Psoas muscle (tissue), 8 donors: ENCODE measurements around the gene SCD5. TPM values are rescaled to one million over a fixed set of nuclear protein-coding genes. Genes with fewer than 3 reads are reported as not detected.

Source experiments
- ATAC-seq, 4 donors: fragments of 200-7000 bp; cut with Tn5 transposase; one replicate each; pipeline ENCODE4 v1.9.1; 2020; ENCODE audit warnings: moderate library complexity in 3 of 4, mild to moderate bottlenecking in 2 of 4
- DNase-seq, 2 donors: peaks; one replicate each; pipeline ENCODE4 v3.0.0-alpha.2; 2020
- H3K27ac ChIP-seq: fragments of 200-600 bp; one replicate; pipeline ENCODE4 v1.8.0; 2022
- H3K27me3 ChIP-seq, 3 donors: fragments of 200-600 bp in 1 of 3; one replicate each; pipeline versions ENCODE4 v1.6.1 to v1.8.0; 2013 to 2022; ENCODE audit warnings: low read length in 2 of 3, mild to moderate bottlenecking in 2 of 3, moderate library complexity in 1 of 3; ENCODE audit not compliant: insufficient read depth in 3 of 3
- H3K36me3 ChIP-seq, 2 donors: fragments of 200-600 bp in 1 of 2; one replicate each; pipeline versions ENCODE4 v1.6.1 to v1.8.0; 2013 to 2022; ENCODE audit warnings: low read depth in 1 of 2, mild to moderate bottlenecking in 1 of 2, moderate library complexity in 1 of 2; ENCODE audit not compliant: insufficient read depth in 1 of 2
- H3K4me1 ChIP-seq: fragments of 200-600 bp; one replicate; pipeline ENCODE4 v1.8.0; 2022
- H3K4me3 ChIP-seq: fragments of 200-600 bp; one replicate; pipeline ENCODE4 v1.8.0; 2022; ENCODE audit warnings: mild to moderate bottlenecking
- H3K9me3 ChIP-seq: fragments of 200-600 bp; one replicate; pipeline ENCODE4 v1.8.0; 2022
- WGBS, 3 donors: extraction: QIAGEN DNeasy Blood & Tissue Kit; methylation state at CpG; one replicate each; pipeline versions ENCODE4 v1.1.6 to v1.1.7; 2013; 5-methylcytosine and 5-hydroxymethylcytosine counted together
- intact Hi-C, 2 donors: fragments of 100-400 bp; cut with DNase I; formaldehyde crosslinking; loops; one replicate each; pipeline versions ENCODE4 v1.11.0 to v1.14.2; 2022
- polyA plus RNA-seq, 3 donors: library from polyadenylated mRNA; stranded (reverse); fragments of 200-250 nt; gene quantifications; one replicate each; pipeline ENCODE4 v1.2.3, GENCODE V29; 2013
- total RNA-seq, 4 donors: library from RNA; stranded (reverse); fragmentation: NEBNext Ultra II Directional in 2 of 4; extraction: Animal tissue kit (Norgen Biotek cat#: 25700) in 2 of 4; gene quantifications; one replicate each; pipeline versions ENCODE4 v1.2.1 to v1.2.4, GENCODE V29; 2021 to 2023
- TF ChIP-seq, protein P1 (sequence below): fragments of 200-600 bp; IDR thresholded peaks from one replicate; pipeline ENCODE4 v1.8.0; 2022; ENCODE audit warnings: antibody characterized with exemption
- donor health status: healthy with polysubstance abuse.
- donor health status: DM: no; HTN: no; CAD: no; lungs with moderate emphysema.
- donor health status: Bipolar disorder and iron deficiency.
- donor health status: healthy.
- donor health status: DM: yes; HTN: yes; CAD: no.
- donor health status: DM: no; HTN: no; CAD: no.
- donor health status: DM: no; HTN: no; CAD: no.
- donor health status: DM: yes; HTN: yes; CAD: no.

Gene SCD5
- total and polyA plus RNA-seq, 7 donors, result 0.61 to 1.6 (median 0.74) TPM

- intact Hi-C loops, result loop anchor here in 1 of 2 donors (5.0 kb wide), 1 partner anchor 279 kb away; no protein-coding TSS in a partner anchor
- H3K27me3 ChIP-seq, result no peaks in the 10 kb centered on the region
- no peaks in the 10 kb centered on the region for H3K4me1 ChIP-seq
- DNase-seq (no peak), ATAC-seq (no peak)
- H3K9me3 ChIP-seq, result no peaks in the 10 kb centered on the region
- H3K36me3 ChIP-seq, result no peaks in the 10 kb centered on the region
- H3K27ac ChIP-seq, result no peak overlapping the region
- WGBS, 3 donors, result 87 to 97% (median 94%) methylated on average over 5 of the region's 5 CpGs
- TF ChIP-seq, protein P1, sequence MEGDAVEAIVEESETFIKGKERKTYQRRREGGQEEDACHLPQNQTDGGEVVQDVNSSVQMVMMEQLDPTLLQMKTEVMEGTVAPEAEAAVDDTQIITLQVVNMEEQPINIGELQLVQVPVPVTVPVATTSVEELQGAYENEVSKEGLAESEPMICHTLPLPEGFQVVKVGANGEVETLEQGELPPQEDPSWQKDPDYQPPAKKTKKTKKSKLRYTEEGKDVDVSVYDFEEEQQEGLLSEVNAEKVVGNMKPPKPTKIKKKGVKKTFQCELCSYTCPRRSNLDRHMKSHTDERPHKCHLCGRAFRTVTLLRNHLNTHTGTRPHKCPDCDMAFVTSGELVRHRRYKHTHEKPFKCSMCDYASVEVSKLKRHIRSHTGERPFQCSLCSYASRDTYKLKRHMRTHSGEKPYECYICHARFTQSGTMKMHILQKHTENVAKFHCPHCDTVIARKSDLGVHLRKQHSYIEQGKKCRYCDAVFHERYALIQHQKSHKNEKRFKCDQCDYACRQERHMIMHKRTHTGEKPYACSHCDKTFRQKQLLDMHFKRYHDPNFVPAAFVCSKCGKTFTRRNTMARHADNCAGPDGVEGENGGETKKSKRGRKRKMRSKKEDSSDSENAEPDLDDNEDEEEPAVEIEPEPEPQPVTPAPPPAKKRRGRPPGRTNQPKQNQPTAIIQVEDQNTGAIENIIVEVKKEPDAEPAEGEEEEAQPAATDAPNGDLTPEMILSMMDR, result no peak
- H3K4me3 ChIP-seq, result no peak overlapping the region
Measured at GRCh38 chr4:82741188-82741587, 57.4 kb downstream of the SCD5 start.

DNA sequence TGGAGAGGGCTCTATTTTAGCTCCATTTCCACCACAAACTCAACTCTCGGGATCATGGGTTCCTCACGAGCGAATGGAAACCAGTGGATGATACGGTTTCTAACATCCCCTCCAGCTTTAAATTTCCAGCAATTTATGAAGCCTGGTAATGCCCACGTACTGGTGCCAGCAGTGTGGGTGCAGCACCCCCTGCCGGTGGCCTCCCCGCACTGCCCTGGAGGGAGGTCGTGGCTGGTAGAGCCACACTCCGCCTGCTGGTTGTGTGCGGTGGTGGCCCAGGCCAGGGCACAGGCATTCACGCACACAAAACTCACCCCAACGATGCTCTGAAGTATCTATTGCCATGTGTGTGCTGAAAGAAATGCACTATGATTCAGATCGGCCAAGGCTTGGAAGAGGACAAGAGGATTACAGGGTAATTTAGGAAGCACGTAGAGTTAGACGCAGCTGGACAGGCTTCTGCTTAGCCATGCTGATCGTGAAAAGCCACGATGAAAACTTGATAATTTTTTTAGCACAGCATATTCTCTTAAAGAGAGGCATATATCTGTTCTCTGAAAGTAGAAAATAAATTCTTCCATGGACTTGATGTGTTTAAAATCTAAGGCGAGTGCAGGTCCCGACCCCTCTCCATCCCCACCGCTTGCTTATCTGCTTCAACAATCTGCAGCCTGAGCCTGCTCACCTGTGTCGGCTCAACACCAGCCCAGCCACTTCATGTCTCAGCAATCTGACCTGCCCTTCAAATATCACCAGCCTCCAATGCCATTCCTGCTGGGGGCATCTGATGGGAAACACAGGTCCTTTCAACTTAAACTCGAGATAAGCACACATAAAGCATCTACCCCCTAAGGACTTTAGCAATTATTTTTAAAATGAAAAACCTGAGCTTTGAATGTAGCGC is 59.1 kb downstream of the SCD5 start:
- no peak overlapping the region for H3K27ac ChIP-seq
- H3K4me1 ChIP-seq, result no peaks in the 10 kb centered on the region
- intact Hi-C loops, result loop anchor here (2.0 to 5.0 kb wide), 2 partner anchors 277 kb away; no protein-coding TSS in a partner anchor
- H3K4me3 ChIP-seq, result no peak overlapping the region
- peak; percentile 56 to 79 for DNase-seq
- H3K9me3 ChIP-seq, result no peaks in the 10 kb centered on the region
- no peaks in the 10 kb centered on the region for H3K36me3 ChIP-seq
- TF ChIP-seq, protein P1, result peak; percentile 85
- H3K27me3 ChIP-seq, result no peaks in the 10 kb centered on the region
- ATAC-seq, result peak; percentile 64 to 94 (median 91)
- WGBS, 3 donors, result 37 to 42% (median 41%) methylated on average over 23 of the region's 23 CpGs

- no peaks in the 10 kb centered on the region for H3K36me3 ChIP-seq
- DNase-seq (no peak), ATAC-seq (no peak)
- TF ChIP-seq, protein P1, result no peak
- H3K9me3 ChIP-seq, result no peaks in the 10 kb centered on the region
- intact Hi-C loops, result no loop called here
- H3K4me1 ChIP-seq, result no peaks in the 10 kb centered on the region
- H3K27me3 ChIP-seq, result no peaks in the 10 kb centered on the region
- H3K27ac ChIP-seq, result no peak overlapping the region
- no peak overlapping the region for H3K4me3 ChIP-seq
Measured at GRCh38 chr4:82737354-82737753, 61.2 kb downstream of the SCD5 start.

GRCh38 chr4:82733636-82734035 is 65.0 kb downstream of the SCD5 start:
- H3K27me3 ChIP-seq, result peaks cover 0 to 4% (median 0%) of the 10 kb centered on the region in 3 donors
- DNase-seq, result no peak
- no peak overlapping the region for H3K4me3 ChIP-seq
- 80 to 82% (median 81%) methylated on average over 7 of the region's 7 CpGs for WGBS, 3 donors
- H3K27ac ChIP-seq, result no peak overlapping the region
- intact Hi-C loops, result no loop called here
- H3K9me3 ChIP-seq, result no peaks in the 10 kb centered on the region
- TF ChIP-seq, protein P1, result no peak
- no peaks in the 10 kb centered on the region for H3K36me3 ChIP-seq
- no peaks in the 10 kb centered on the region for H3K4me1 ChIP-seq
- no peak for ATAC-seq
